GM21717 (cell line): Measurements from ENCODE around the gene RHBDL2.
"Not testable (repeated sequence)": the region's sequence is repeated elsewhere in the genome, so short reads cannot be mapped to it uniquely, and the experiment has no call there.

ENCODE experiments used
- ATAC-seq: cut with Tn5 transposase; IDR thresholded peaks from one replicate; pipeline ENCODE4 v1.9.1; 2021; ENCODE audit warnings: mild to moderate bottlenecking, moderate library complexity; ENCODE audit not compliant: unreplicated experiment

The RHBDL2 gene

GRCh38 chr1:38938722-38939260 is 2.8 kb downstream of the RHBDL2 start:
- ATAC-seq, result no peak

GRCh38 chr1:38932571-38932970 is 9.1 kb downstream of the RHBDL2 start:
- no peak for ATAC-seq

DNA sequence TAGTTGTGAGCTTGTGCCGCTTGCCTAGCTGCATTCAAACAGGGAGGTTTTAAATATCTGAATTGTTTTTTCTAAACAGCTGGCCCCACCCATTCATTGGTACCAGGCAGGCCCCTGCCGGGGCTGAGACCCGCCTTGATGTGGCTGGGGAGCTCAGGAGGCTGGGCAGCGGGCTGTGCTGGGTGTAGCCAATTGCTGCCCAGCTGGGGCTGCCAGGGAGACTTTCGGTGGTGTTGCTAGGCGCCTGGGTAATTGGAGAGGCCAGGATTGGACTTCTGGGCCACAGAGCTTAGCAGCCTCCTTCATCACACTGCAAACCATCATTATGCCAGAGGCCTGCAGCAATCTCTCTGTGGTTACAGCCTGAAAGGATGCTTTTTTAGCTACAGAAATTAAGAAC is 12.2 kb downstream of the RHBDL2 start:
- no peak for ATAC-seq

DNA sequence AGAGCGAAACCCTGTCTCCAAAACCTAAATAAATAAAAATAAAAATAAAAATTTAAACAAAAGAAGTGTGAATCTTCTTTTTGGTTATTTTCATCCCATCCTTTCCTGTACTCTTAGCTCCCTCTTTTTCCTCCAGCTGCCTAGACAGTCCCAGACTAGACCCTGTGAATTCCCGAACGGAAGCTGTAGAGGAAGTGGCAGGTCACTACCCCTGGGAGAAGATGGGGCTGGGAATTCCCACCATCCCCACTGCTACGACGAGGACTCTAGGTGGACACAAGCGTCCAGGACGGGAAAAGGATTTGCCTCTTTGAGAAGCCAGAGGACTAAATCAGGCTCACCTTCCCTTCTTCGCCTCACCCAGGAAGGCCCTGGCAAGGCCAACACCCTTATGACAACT is 12.6 kb downstream of the RHBDL2 start:
- ATAC-seq, result no peak

DNA sequence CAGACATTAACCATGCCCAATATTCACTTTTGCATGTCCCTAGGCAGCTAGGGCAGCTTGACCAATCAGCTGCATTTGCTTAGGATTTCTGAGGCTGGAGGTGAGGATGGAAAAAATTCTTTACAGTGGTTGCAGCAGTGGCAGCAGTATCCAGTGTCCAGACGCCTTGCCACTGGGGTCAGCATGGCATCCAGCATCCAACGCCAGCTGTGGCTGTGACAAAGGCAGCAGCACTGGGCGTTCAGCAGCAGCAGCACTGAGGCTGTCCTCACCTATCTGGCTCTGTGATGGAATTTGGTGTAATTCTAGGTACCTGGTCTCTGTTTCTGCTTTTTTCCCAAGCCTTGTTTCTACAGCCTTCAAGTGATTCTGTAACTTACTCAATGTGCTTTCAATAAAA is 15.5 kb downstream of the RHBDL2 start:
- ATAC-seq, result no peak

DNA sequence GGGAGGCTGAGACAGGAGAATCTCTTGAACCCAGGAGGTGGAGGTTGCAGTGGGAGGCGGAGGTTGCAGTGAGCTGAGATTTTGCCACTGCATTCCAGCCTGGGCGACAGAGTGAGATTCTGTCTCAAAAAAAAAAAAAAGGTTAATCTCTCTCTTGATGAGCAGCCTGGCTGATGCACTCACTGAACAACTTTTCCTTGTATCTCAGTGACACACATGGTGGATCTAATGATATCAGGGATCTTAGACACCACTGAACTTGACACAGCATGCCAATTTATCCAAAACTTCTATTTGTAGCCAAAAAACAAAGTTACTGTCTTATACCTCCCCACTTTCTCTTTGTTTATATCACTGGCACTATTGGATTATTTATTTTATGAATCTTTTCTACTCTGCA is 16.2 kb downstream of the RHBDL2 start:
- ATAC-seq, result no peak

DNA sequence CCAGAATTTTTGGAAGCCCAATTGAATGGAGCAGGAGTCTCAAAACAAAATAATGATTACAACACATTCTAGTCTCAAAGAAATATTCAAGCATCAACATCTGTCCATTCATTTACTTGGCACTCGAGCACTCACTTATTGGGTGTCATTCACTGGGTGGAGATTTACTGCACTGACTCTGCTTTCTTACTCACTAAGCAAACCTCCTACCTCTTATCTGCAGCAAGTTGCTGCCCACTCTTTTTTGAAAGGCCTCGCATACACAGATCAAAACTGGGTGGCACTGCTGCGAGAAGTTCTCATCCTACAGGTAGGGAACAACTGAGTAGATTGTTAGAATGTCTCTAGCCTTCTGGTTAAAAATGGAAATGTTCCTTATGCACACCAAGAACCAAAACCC is 18.0 kb downstream of the RHBDL2 start:
- ATAC-seq, result no peak

- no peak for ATAC-seq
Observed at GRCh38 chr1:38919130-38919529, 22.5 kb downstream of the RHBDL2 start.

DNA sequence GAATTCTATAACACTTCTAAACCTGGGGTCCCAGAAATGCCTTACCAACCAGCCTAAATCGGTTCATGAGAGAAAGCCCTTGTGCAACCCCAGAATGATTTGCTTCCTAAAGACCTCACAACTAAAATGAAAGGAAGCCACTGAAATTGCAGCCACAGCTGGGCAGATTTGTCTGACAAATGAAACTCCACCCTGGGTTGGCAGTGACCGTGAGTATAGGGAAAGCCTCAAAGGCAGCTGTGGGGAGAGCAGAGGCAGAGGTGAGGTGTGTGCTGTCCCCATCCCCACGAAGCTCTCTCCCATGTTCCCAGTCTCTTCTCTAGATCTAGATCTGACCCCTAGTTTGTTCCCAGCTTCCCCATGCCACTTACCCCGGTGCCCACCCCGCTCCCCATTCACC is 23.1 kb downstream of the RHBDL2 start:
- no peak for ATAC-seq

- no peak for ATAC-seq
Observed at GRCh38 chr1:38917772-38918171, 23.9 kb downstream of the RHBDL2 start.

DNA sequence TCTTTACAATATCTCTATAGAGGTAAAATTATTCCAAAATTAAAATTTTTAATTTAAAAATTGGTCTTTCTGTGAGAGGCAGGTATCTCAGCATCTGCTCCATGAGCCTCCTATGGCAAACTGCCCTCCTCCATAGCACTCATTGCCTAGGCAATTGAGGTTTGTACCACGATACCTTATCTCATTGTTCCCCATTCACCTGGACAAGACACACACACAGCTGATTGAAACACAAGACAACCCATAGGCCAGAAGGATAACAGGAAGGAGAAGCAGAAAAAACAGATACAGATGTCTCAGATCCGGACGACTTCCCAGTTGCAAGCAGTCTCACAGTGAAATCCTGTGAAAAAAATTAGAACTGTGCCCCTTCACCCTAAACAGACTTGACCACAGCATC is 24.3 kb downstream of the RHBDL2 start:
- no peak for ATAC-seq

- ATAC-seq, result no peak
Observed at GRCh38 chr1:38915352-38915948, 26.2 kb downstream of the RHBDL2 start.

DNA sequence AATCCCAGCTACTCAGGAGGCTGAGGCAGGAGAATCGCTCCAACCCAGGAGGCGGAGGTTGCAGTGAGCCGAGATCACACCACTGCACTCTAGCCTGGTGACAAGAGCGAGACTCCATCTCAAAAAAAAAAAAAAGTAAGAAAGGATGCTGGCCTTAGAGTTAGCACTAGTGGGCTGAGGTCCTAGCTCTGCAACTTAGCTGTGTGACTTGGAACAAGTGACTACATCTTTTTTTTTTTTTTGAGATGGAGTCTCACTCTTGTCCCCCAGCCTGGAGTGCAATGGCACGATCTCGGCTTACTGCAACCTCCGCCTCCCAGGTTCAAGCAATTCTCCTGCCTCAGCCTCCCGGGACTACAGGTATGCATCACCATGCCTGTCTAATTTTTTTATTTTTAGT is 26.7 kb downstream of the RHBDL2 start:
- ATAC-seq, result not testable (repeated sequence)

- no peak for ATAC-seq
Observed at GRCh38 chr1:38908821-38909220, 32.8 kb downstream of the RHBDL2 start.

- no peak for ATAC-seq
Observed at GRCh38 chr1:38905985-38906384, 35.6 kb downstream of the RHBDL2 start.

DNA sequence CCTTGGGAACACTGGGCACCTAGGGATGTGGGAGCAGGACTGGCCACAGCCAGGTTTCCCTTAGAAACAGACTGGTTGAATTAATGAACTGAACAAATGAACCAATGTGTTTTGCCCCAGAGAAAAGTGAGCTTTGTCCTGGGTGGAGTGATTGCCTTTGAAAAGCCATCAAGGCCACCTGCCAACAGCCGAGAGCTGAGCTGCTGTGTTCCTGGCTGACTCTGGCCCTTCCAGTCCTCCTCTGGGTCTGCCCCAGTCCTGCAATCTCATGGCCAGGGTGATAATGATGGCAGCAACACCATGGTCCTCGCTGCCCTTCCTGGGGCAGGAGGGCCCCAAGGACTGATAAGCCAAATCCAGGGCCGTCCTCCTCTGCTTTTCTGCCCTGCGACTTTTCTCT is 42.1 kb downstream of the RHBDL2 start:
- ATAC-seq, result no peak

DNA sequence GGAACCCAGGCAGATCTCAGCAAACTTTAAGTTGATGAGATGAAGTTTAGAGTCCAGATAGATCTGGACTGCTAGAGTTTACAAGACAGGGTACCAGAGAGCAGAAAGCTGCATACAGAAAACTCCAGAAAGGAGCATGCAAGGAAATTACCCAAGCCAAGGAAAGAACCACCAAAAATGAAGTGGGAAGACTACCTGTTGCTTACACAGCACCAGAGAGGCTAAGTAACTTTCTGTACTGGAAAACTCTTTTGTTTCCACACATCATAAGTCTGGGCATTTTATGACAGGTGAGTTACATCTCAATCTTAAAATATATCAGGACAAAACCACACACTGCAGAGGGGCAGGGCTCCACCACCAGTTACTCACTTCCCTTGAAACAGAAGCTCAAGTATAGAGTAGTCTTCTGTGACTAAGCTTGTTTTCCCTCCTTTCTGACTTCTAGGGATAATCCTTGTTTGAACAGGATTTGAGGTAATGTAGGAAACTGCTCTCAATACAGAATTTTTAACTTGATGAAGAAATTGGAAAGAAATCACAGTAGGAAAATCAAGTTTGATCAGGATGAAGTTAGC is 42.9 kb downstream of the RHBDL2 start:
- ATAC-seq, result no peak

DNA sequence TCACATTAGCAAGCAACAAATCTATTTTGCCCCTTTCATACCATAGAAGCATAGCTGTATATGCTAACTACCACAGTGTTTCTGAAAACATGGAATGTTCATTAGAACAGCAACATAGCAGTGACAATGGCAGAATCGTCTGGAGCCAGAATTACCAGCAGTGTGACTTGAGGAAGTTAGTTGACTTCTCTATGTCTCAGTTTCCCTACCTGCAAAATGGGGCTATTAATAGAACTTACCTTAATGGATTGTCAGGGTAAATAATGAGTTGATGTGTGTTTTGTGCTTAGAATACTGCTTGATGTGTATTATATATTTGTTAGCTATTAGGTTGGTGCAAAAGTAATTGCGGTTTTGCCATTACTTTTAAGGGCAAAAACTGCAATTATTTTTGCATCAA is 45.5 kb downstream of the RHBDL2 start:
- ATAC-seq, result no peak

- ATAC-seq, result no peak
Observed at GRCh38 chr1:38892976-38893375, 48.7 kb downstream of the RHBDL2 start.

DNA sequence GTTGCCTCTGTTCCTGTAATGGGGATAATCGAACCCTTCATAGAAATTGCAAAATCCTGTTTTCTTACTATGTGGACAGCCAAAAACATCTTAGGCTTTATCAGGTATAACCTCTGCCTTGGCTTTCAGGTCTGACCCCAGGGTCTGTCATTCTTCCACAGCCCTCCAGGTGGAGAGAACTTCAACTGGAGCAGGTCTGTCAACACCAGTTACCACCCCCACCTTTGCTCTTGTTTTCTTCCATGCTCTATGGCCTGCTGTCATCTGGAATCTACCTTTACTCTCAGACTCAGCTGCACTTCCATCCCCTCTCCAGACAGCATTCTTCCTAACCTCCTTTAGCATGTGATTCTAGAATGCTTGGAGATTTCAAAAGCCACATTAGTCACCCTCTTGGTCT is 49.9 kb downstream of the RHBDL2 start:
- no peak for ATAC-seq

GRCh38 chr1:38889589-38889988 is 52.0 kb downstream of the RHBDL2 start:
- no peak for ATAC-seq

- no peak for ATAC-seq
Observed at GRCh38 chr1:38888423-38889333, 53.0 kb downstream of the RHBDL2 start.
